PFSK-1 (cell line): ENCODE measurements around the gene ATF7.

Experiments used
- FOXP2 ChIP-seq: optimal IDR thresholded peaks from 2 replicates; pipeline ENCODE3; 2011; ENCODE audit warnings: borderline replicate concordance, control low read depth, inconsistent platforms; ENCODE audit not compliant: insufficient read depth; ENCODE audit errors: extremely low read length, extremely low read depth
- POLR2AphosphoS5 ChIP-seq: IDR thresholded peaks from 2 replicates; pipeline ENCODE4 v1.6.1; 2012; ENCODE audit warnings: low read depth, mild to moderate bottlenecking, control low read depth, low read length, moderate library complexity
- REST ChIP-seq, 2 experiments: IDR thresholded peaks; 2 replicates each; pipeline versions ENCODE4 v1.6.1 to v1.8.0; 2011 to 2012; ENCODE audit warnings: low read depth in 2 of 2, low read length in 2 of 2, control low read depth in 1 of 2, inconsistent platforms in 1 of 2, mild to moderate bottlenecking in 1 of 2, moderate library complexity in 1 of 2; ENCODE audit not compliant: insufficient read depth in 1 of 2
- SIN3A ChIP-seq: IDR thresholded peaks from 2 replicates; pipeline ENCODE4 v1.6.1; 2012; ENCODE audit warnings: mild to moderate bottlenecking, low read length, moderate library complexity, borderline replicate concordance; ENCODE audit not compliant: insufficient read depth
- TAF1 ChIP-seq: IDR thresholded peaks from 2 replicates; pipeline ENCODE4 v1.6.1; 2012; ENCODE audit warnings: low read length, control low read depth, borderline replicate concordance; ENCODE audit not compliant: insufficient read depth

Gene ATF7

GRCh38 chr12:53571295-53571694, 54.9 kb downstream of the ATF7 start:
- TF ChIP-seq REST (IDR thresholded peaks at IDR 0.05; ENCODE audit: insufficient read depth in 1 of 2, low read depth in 2 of 2, low read length in 2 of 2) (no peak), SIN3A (no peak), FOXP2 (no peak), POLR2AphosphoS5 (no peak), TAF1 (no peak)

DNA sequence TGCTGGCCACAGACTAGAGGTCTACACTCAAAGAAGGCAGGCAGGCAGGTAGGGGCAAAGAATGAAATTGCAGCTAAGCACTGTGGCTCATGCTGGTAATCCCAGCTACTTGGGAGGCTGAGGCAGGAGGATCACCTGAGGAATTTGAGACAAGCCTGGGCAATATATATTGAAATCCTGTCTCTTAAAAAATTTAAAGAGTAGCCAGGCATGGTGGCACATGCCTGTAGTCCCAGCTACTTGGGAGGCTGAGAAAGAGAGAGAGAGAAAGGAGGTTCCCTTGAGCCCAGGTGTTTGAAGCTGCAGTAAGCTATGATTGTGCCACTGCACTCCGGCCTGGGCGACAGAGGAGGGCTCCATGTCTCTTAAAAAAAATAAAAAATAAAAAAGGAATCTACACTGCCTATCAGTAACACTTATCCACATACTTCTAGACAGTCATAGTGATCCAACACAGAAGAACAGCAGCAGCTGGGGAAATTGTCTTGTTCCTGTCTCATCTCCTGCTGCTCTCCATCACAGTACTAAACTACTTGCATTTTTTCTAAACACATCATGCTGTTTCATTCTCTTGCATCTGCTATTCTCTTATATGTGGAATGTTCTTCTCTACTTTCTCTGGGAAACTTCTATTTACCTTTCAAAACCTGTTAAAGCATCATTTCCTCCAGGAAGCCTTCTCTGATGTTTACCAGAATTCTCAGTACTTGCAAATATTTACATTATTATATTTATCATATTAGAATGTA, 57.2 kb downstream of the ATF7 start:
- no peak for TF ChIP-seq POLR2AphosphoS5
- no peak for TF ChIP-seq SIN3A

GRCh38 chr12:53567961-53568808, 58.0 kb downstream of the ATF7 start:
- TF ChIP-seq POLR2AphosphoS5 = no peak
- TF ChIP-seq TAF1 = no peak
- no peak for TF ChIP-seq FOXP2
- no peak for TF ChIP-seq REST (IDR thresholded peaks at IDR 0.05; ENCODE audit: insufficient read depth in 1 of 2, low read depth in 2 of 2, low read length in 2 of 2)
- TF ChIP-seq SIN3A = no peak

DNA sequence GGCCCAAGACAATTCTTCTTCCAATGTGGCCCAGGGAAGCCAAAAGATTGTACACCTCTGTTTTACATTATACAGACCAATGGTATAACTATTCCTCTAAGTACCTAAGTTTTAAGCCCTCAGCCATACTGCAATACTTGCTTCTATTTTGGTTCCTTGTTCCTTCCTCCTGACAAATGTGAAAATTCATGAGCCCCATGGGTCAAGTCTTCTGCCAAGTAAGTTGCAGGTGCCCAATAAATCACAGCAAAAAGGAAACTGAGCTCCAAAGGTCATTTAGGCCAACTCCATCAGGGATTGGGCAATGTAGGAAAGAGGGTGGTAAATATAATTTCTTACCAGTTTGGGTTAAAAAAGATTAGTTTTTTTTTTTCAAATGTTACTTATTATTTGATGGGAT, 61.2 kb downstream of the ATF7 start:
- TF ChIP-seq TAF1 (no peak), FOXP2 (no peak), REST (IDR thresholded peaks at IDR 0.05; ENCODE audit: insufficient read depth in 1 of 2, low read depth in 2 of 2, low read length in 2 of 2) (no peak), POLR2AphosphoS5 (no peak), SIN3A (no peak)

- no peak for TF ChIP-seq FOXP2
- no peak for TF ChIP-seq REST (IDR thresholded peaks at IDR 0.05; ENCODE audit: insufficient read depth in 1 of 2, low read depth in 2 of 2, low read length in 2 of 2)
- TF ChIP-seq POLR2AphosphoS5 = no peak
- no peak for TF ChIP-seq TAF1
- no peak for TF ChIP-seq SIN3A
These were observed 61.9 kb downstream of the ATF7 start for GRCh38 chr12:53564278-53564677.
